ENCODE data around the gene C22orf15.

C22orf15 gene

DNA sequence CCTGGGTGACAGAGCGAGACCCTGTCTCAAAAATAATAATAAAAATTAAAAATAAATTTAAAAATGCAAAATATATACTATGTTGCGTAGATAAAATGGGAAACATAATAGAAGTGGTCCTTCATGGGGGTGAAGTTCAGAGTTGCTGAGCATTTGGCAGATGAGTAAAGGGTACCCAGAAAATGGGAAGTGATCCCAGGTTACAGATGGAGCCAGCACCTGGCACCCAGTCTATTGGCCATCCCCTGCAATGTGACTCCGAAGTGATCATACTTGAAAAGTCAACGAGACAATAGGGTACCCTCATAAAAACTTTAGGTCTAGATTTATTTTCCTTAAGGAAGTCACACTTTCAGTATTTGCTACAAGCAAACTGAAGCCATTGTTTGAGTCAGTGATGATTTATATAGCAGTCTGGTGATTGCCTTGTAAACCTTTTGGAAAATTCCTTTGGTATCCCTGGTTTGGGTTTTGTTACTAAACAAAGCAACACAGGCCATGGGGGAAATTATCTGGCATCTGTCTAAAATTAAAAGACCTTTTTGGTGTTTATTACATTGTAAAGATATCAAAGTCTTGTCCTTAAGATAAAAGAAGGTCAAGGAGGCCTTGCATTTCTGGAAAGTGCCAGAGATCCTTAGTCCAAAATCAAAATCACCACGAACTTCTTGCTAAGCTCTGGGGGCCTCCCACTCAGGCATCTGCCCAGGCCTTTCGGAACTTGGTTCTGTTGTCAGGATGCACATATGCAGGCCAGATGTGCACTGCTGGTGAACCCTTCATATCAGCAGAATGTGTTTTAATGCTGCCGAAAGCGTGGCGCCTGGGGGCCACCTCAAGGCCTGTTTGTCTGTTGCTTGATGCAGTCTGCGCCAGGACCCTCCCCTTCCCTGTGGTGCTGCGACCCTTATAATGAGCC, 28.3 kb downstream of the C22orf15 start:
- no peak for DNase-seq

GRCh38 chr22:23791738-23792645, 29.2 kb downstream of the C22orf15 start:
- DNase-seq: no peak

- DNase-seq: no peak
These were observed 30.5 kb downstream of the C22orf15 start for GRCh38 chr22:23793326-23793725.

DNA sequence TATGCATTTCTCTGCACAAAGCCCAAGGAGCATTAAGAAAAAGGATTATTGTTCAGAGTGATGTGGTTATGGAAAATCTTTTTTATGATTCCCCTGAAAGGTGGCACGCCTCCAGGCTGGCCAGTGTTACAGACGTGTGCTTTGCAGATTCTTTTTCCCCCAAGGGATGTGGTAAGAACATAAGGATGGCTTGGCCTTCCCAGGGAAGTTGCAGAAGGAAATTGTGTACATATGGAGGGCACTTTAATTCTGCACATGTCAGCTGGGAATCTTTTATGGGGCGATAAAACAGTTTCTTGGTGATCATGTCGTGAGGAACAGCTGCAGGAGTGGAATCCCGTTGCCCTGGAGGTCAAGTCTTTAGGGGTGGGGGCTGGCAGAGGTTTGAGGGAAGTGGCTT, 33.7 kb downstream of the C22orf15 start:
- no peak for DNase-seq

DNA sequence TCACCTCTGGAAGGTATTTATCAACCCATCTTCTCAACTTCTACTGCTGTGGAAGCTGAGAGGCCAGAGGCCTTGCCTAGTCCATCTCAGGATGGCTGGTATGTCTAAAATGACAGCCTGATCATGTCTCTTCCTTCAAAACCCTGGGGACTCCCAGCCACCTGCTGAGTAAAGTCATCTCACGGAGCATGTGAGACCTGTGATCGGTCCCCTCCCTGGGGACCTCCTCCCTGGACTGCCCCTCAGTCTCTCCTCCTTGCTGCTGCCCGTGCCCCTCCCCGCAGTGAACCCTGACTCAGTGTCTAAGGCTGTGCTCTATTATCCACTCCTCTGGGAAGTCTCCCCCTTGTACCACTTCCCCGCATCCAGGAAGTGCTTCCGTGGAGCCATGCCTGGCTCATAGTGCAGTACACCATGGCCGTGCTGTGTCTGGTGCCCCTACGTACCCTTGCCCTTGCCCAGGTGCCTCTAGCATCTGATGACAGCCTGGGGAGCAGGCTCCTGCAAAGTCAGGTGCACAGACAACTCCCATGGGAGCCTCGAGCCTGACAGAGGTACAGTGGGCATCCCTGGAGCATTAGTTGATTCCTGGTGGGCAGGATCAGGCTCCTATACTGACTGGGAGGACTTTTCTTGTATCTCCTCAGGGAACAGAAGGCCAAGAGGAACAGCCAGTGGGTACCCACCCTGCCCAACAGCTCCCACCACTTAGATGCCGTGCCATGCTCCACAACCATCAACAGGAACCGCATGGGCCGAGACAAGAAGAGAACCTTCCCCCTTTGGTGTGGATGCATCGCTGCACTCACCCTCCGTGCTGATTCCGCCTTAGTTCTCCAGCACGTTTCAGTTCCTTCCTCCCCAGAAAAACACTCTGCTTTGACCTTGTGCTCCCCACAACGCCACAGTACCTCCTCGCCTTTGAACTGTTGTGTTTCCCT, 37.8 kb downstream of the C22orf15 start:
- no peak for DNase-seq

- DNase-seq: no peak
These were observed 38.5 kb downstream of the C22orf15 start for GRCh38 chr22:23801238-23801821.

DNA sequence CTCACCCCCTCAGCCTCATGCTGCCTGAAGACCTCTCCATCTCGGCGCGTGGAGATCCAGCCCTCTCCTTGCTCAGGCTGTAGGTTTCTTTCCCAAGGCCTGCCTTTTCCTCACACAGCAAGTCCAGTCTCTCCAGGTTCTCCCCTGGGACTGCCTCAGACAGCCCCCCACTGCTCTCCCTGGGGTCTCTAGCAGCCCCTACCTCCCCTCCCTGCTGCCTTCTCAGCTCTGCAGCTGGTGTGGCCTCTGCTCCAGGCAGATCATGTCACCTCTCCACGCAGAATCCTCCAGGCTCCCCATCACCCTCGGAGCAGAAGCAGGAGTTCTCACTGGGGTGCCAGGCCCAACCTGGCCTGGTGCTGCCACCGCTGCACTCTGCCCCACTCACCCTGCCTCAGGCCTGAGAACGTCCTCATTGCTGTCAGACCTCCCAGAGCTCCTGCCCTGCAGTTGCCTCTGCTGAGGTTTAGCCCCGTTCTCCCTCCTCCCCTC, 39.1 kb downstream of the C22orf15 start:
- DNase-seq: no peak

GRCh38 chr22:23803001-23803819, 40.4 kb downstream of the C22orf15 start:
- DNase-seq: no peak

- DNase-seq: no peak
These were observed 42.0 kb downstream of the C22orf15 start for GRCh38 chr22:23804781-23805291.

GRCh38 chr22:23806837-23807236, 44.0 kb downstream of the C22orf15 start:
- no peak for DNase-seq

DNA sequence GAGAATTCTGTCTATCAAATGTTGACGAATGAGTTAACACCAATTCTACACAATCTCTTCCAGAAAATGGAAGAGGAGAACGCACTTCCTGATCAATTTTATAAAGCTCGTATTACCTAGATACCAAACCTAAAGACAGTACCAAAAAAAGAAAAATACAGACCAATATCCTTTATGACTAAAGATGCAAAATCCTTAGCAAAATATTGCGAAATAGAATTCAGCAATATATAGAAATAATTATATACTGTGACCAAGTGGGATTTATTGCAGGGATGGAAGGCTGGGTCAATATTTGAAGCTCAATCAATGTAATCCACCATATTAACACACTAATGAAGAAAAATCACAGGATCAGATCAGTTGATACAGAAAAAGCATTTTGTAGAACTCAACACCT, 49.6 kb downstream of the C22orf15 start:
- DNase-seq: no peak
